Measurements from ENCODE around the gene PTPRG.

Gene PTPRG

DNA sequence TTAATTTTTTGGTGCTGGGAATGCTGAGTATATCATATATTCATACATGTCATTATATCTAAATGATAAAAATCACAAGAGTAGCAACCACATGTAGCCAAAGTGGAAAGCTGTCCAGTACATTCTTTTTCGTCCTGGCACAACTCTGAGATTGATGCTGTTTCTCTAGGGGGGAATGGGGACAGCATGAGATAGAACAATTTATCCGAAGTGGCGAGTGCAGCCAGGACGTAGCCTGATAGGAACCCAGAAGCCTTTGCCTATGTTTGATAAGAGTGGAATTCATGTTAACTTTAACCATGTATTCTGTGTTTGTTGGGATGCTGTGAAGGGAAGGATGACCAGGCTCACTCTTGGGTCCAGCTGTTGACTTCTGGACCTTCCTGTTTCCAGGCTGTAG, 20.9 kb downstream of the PTPRG start:
- Histone ChIP-seq H3K27ac (no peak overlapping the region), H3K4me3 (no peak overlapping the region)

DNA sequence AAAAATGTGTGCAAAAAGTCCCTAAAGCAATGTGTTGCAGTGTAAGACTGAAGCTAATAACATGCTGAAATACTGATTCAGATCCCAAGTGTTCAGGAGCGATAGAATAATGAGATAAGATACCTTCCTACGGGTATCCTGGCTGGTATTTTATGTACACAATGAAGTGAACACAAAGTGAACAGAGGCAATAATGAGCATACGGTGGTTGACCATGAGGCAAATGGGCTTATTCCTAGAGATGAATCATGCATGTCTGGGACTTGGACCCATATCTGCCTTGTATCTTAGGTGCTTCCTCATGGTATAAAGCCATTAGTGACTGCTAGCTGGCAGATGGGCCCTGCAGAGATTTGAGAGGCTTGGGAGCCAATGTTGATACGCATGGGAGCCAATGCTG, 21.5 kb downstream of the PTPRG start:
- H3K27ac ChIP-seq = no peak overlapping the region
- H3K4me3 ChIP-seq = no peak overlapping the region

DNA sequence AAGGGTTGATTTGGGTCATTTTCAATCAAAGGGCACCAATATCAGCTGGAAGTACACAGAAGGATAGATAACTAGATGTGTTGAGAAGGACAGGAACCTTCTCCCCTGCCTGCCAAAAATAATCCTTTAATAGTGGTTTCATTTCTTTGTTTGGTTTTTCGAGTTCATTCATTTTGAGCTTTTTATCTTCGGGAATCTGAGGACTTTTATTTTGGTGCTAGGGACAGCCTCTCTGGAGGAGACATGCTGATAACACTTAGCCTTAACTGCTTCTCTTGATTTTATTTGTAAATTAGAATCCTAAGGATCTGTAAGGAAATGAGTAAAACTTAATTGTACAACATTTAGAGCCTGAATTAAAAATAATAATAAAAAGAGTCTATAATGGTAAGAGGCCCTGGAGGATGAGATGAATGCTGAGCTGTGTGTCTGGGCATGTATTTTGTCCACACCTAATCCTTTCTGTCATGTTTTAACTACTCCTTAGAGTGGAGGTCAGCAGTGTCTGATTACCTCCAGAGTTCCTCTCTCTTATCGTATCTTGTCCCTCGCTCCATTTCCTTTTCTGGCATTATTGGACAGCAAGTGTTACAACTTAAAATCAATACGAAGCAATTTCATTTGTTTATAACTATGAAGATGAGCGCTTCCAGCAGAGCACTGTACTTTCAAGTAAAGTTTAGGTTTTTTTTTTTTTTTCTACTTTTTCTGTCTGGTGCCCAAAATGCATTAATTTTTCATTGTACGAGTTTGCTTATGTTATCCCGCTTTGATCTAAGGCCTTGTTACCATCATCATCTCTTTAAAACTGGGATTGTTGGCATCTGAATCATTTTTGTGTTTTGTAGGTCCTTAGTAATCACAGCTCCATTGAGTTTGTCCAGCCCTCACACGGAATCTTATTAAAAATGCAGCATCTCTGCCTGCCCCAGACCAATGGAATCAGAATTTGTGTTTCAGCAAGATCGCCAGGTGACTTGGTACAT, 22.8 kb downstream of the PTPRG start:
- no peak overlapping the region for H3K27ac ChIP-seq
- H3K4me3 ChIP-seq = no peak overlapping the region

DNA sequence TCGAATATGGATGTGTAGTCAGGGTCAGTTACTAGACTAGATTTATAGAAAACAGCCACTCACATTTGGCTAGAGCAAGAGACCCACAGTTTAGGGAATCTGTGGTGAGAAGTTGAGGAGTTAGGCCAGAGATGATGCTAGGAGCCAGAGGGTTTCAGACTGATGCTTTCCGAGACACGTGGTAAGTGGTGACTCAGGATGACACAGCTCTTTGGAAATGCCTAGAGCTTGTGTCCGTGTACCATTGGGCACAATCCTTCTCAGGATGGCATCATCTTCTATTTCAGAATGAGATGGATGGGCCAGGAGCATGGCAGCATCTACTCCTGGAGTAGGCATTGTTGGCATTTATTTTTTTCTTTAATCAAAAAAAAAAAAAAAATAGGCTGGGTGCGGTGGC, 28.5 kb downstream of the PTPRG start:
- Histone ChIP-seq H3K4me3 (no peak overlapping the region), H3K27ac (no peak overlapping the region)

DNA sequence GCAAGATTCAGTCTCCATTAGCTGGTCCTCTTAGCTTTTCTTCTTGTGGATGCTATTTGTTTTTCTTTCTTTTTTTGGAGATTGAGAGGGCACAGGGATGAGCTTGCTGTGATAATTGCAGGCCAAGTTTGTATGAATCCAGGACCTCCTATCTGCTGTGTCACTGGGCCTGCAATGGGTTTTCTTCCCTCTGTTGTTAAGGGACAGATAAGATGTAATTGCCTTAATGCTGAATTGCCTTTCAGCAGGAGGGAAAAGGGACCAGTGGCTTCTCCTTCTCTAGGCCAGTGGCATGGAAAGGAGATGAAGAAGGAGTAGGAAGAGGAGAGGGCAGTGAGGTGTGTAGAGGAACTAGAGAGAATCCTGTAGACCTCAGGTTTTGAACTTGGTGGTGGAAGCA, 29.9 kb downstream of the PTPRG start:
- no peak overlapping the region for H3K27ac ChIP-seq

DNA sequence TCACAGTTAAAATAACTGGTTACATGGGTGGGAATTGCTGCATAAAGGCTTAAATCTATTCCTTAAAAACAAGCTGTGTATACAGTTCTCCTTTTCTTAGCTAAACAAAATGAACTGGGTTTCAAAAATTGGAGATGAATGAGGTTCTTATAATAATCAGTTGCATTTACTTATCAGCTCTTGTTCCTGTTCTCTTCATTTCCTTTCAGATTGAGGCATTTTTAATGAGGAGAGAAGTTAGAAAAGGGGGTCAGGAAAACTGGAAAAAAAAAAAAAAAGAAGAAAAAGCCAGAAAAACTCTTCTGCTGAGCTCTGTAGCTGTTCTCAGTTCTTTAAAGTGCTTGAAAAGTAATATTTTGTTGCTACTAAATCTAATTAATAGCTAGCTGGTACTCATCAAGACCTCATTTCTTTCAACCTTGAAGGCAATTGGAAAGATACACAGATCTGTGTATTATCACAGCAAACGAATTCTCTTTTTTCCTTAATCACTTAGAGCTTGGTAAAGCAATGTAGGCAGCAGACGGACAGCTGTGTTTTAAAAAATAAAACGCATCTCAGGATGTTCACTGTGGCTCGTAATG, 32.2 kb downstream of the PTPRG start:
- peak overlapping the region in 1 of 21 experiments; percentile 29 for H3K27ac ChIP-seq
- H3K4me3 ChIP-seq = no peak overlapping the region

More for the DNA sequence above, 29.9 kb downstream of the PTPRG start:
- no peak overlapping the region for H3K4me3 ChIP-seq

DNA sequence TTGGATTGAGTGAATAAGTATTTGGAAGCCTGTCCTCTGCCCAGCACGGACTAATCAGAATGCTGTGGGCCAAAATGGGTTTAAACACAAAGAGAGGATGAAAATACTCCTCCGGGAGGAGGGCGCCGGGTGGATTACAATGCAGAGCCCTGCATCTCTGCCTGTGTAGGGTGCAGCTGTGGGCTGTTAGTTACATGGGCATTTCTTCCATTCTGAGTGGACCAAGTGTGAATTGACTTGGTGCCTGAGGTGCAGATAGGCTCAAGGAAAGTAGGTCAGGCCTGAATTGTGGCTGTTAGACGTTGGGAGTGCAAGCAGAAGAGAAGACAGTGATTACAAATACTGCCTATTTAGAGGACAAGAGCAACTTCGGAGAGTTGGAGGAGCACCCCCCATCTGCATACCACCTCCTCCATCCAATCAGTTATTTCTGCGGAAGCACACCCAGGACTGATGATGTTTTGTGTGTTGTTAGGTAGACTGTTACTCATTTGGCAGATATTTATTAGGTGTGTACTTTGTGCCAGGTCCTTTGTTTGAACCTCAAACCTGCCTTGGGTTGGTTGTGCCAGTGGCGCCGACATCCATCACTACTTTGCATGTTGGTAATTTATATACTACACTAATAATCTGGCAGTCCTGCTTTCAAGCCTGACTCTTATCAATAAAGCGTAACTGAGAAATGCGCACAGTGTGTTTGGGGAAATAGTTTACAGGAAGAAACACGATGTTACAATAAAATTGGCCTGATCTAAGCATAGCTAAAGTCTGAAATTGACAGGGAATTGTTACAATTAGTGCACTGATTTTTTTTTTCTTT, 33.0 kb downstream of the PTPRG start:
- Histone ChIP-seq H3K27ac (peak overlapping the region in 5 of 21 experiments; percentile 8 to 45 (median 36)), H3K4me3 (peak overlapping the region in 1 of 7 experiments; percentile 8)

DNA sequence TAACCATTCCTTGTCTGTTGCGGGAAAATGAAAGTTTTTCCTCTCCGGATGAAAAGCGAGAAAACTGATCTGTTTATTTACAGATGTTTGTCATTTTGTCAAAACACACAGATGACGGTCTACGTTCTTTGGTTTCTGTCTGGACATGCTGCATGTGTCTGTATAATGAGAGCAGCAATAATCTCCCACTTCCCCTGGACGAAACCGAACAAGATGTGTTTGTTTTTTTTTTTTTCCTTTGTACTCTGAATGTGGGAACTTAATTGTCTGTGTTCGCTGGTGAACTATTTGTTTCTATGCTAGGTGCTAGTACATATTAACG, 33.6 kb downstream of the PTPRG start:
- Histone ChIP-seq H3K27ac (peak overlapping the region in 2 of 21 experiments; percentile 36 to 45), H3K4me3 (peak overlapping the region in 1 of 7 experiments; percentile 8)

DNA sequence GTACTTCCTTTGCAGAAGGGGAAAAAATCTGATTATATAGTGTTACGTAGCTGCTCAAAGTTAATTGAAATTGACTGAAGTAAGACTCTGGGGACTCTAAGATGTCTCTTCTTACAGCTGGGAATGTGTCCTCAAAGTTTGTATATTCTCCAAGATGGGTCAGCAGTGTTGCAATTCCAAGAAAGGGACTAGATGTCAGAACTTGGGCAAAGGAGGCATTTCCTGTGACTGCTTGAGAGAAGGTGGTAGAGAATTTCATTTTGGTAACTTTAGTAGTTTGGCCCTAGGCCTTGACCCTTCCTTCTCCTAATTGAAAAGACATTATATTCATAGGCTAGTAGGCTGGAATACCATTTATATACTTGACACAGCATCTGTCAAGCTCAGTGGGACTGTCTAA, 33.9 kb downstream of the PTPRG start:
- H3K27ac ChIP-seq = peak overlapping the region in 2 of 21 experiments; percentile 32 to 45
- no peak overlapping the region for H3K4me3 ChIP-seq

DNA sequence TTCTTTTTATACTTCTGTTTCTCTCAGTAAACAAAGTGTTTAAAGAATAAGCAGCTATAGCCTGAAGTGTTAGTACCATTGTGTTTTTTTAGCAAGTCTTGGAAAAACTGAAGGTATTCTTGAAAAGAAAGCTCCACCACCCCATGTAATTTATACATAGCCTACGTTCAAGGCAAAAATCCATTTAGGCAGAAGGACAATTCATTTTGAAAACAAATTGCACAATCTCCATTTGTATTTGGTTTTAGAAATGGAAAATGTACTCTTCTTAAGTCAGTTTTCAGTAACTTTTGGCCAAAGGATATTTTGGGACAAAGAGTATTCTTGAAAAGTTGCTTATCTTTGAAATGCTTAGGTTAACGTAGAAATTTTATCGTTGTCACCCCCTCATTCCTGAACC, 34.5 kb downstream of the PTPRG start:
- no peak overlapping the region for H3K4me3 ChIP-seq

DNA sequence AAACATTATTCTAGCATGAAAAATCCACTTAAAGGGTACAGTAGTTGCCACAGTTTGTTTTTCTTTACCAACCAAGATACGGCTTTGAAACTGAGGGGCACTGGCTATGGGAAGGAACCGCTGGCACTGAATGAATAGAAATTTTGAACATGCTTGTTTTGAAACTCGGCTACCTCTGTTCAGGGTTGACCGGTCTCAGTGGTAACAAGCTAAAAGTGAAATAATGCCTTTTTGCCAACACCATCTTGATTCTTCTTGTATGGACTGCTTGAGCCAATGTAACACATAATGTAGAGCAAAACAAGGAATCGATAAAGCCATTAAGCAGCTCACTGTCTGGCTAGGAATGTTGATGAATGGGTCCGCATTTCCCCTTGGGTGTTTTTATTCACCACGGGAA, 36.5 kb downstream of the PTPRG start:
- no peak overlapping the region for H3K4me3 ChIP-seq
- no peak overlapping the region for H3K27ac ChIP-seq

More for the DNA sequence above, 34.5 kb downstream of the PTPRG start:
- peak overlapping the region in 2 of 21 experiments; percentile 32 to 45 for H3K27ac ChIP-seq

DNA sequence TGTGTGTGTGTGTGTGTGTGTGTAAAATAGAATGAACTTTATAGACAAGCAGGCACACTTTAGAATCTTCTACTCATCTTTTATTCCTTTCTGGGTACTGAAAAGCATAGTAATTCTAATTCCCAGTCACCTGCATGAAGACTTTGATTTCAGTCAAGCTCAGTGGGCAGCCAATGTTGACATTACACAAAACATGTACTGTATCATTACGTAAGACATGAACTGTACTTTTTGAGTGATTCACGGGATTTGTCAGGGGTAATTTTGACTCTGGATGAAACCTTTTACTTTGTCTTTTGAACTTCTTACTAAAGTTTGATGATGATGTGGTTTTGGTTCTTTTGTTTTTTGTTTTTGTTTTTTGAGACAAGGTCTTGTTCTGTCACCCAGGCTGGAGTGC, 38.8 kb downstream of the PTPRG start:
- Histone ChIP-seq H3K27ac (no peak overlapping the region), H3K4me3 (no peak overlapping the region)

DNA sequence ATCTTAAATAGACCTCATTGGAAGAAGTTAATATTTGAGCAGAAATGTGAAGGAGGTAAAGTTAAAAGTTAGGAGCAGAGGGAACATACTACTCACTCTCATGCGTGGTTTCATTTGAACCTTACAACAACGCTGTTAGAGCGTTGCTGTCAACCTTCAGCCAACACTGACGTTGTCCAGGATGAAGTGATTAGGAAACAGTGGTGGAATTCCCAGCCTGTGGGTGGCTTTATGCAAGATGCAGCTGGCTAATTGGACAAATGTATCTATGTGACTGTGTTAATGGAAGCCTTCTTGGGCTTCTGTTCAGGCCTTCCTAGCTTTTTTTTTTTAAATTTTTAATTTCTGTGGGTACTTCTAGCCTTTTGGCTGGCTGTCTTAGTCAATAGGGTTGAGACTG, 40.5 kb downstream of the PTPRG start:
- Histone ChIP-seq H3K4me3 (no peak overlapping the region), H3K27ac (no peak overlapping the region)

DNA sequence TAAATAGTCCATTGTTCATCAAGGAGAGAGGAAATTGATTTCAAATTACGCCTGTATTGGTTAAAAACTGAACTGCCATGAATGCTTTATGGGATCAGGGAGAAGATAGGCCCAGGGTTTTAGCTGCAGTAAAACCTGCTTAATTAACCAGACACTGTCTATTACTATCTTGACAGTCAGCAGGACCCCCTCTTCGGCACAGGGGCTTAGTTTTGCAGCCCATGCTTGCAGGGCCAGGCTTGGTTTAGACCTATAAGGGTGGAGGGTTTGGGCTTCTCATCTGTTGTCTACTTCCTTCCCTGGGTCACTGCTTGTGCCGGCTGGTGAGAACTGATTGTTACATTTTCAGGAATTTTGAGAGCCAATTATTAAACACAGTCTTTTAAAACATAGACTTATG, 41.1 kb downstream of the PTPRG start:
- no peak overlapping the region for H3K27ac ChIP-seq

DNA sequence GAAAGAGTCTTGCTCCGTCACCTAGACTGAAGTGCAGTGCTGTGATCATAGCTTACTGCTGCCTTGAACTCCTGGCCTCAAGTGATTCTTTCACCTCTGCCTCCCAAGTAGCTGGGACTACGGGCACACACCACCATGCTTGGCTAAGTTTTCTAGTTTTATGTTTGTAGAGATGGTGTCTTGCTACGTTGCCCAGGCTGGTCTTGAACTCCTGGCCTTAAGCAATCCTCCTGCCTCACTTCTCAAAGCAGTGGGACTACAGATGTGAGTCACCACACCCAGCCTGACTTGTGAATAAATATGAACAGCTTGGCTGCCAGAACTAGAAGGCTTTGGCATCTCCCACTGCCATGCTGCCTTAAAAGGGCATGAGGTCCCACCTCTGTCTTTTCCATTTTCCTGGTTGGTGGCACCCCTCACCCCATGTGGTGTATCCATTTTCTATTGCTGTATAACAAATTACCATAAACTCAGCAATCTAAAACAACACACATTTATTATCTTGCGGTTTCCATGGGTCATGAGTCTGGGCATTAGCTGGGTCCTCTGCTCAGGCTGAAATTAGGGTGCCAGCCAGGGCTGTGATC, 44.3 kb downstream of the PTPRG start:
- H3K4me3 ChIP-seq = no peak overlapping the region
- no peak overlapping the region for H3K27ac ChIP-seq

More for the DNA sequence above, 41.1 kb downstream of the PTPRG start:
- H3K4me3 ChIP-seq = no peak overlapping the region

DNA sequence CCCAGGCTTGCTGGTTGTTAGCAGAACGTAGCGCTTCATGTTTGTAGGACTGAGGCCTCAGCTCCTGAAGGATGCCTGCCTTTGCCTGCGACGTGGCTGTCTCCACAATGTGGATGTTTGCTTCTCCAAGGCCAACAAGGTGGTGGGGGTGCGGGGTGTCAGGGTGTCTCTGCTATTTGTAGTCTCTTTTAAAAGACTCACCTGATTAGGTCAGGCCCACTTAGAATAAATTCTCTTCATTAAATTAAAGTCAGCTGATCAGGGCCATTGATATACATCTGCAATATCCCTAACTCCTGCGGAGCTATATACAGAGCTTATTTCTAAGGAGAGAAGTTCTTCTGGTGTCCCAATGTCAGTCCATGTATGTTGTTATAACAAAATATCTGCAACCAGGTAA, 44.8 kb downstream of the PTPRG start:
- no peak overlapping the region for H3K4me3 ChIP-seq
- H3K27ac ChIP-seq = no peak overlapping the region

DNA sequence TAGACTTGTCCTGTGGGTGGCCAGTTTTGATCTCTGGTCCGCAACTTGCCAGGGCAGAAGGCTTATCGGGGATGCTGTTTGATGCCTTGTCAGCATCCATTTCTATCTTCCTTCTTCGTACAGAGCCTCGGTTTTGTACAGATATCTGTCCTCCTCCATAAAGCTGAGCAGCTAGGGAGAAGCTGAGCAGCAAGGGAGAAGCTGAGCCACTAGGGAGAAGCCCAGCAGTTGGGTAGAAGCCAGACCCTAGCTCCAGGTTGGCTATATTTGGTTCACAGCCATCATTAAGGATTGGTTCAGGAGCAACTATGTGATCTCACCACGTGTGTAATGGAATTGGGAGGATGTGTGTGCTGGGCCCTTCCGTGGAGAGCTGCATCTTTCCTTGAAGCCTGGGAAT, 46.7 kb downstream of the PTPRG start:
- H3K4me3 ChIP-seq = no peak overlapping the region
- H3K27ac ChIP-seq = no peak overlapping the region

DNA sequence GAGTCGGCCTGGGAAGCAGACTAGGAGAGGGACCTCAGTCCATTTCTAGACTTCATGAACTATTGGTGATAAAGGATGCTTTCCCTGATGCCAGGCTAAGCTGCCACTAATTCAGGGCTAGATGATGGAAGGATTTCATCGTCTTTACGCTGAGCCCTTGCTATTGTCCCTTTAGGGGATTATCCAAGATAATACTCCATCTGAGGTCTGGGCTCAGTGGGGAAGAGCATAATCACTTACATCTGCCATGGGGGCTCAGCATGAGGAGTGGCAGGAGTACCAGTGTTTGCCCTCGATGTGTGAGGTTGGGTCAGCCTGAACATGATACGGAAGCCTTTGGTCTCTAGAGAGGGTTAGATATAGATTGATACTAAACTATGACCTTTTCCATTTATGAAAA, 47.3 kb downstream of the PTPRG start:
- no peak overlapping the region for H3K4me3 ChIP-seq
- no peak overlapping the region for H3K27ac ChIP-seq

DNA sequence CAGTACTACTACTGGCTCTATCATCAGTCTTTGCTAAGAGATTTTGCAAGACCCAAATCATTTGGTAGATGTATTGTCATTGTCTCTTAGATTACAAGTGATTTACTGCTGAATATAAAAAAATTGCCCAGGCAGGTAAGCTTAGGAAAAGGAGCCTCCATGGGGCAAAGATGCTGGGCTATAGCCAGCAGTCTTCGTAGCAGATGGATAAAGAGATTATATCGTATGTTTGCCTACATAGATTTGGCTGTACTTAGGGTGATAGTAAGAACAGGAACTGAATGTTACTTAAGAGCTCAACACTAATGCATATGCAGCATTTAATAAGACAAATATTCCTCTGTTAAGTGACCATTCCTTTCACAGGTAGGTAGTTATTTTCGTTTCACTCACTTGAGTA, 48.9 kb downstream of the PTPRG start:
- Histone ChIP-seq H3K27ac (no peak overlapping the region), H3K4me3 (no peak overlapping the region)
